ENCODE data around the gene GPR55. TPM values are rescaled to one million over a fixed set of nuclear protein-coding genes. Genes with fewer than 3 reads are reported as not detected.

GPR55 gene
- total RNA-seq, 1 experiment from 2014 or later, result not detected

DNA sequence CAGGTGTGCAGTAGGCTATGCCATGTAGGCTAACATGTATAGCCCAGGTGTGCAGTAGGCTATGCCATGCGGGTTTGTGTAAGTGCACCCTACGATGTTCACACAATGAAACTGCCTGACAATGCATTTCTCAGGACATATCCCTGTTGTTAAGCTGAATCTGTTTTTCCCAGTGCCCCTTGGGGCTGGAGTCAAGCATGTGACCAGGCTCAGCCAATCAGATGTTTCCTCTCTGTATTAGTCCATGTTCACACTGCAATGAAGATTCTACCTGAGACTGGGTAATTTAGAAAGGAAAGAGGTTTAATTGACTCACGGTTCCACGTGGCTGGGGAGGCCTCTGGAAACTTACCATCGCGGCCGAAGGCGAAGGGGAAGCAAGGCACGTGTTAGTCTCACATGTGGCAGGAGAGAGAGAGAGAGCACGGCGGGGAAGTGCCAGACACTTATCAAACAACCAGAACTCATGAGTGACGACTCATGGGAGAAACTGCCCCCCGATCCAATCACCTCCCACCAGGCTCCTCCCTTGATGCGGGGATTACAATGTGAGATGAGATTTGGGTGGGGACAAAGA, 36.1 kb downstream of the GPR55 start:
- Histone ChIP-seq H3K9ac (ENCODE audit: extremely low read depth, insufficient read length, low read length) (no peak overlapping the region), H3K79me1 (ENCODE audit: insufficient read depth, low read depth, low read length, poor library complexity, severe bottlenecking) (no peaks in the 10 kb centered on the region), H2AFZ (ENCODE audit: low read length) (no peak overlapping the region), H4K91ac (ENCODE audit: insufficient read length, low read depth, low read length) (no peak overlapping the region), H3K79me2 (ENCODE audit: insufficient read depth, low read length) (no peaks in the 10 kb centered on the region), H3K23me2 (ENCODE audit: insufficient read length, low read depth, low read length, poor library complexity, severe bottlenecking) (no peaks in the 10 kb centered on the region), H3K14ac (ENCODE audit: insufficient read depth, low read length) (no peak overlapping the region), H3K9me3 (ENCODE audit: control insufficient read depth, low read depth, low read length) (no peaks in the 10 kb centered on the region), H3K18ac (ENCODE audit: insufficient read length, low read depth, low read length) (no peak overlapping the region), H2BK12ac (ENCODE audit: insufficient read length, low read depth, low read length) (no peak overlapping the region), H2BK15ac (ENCODE audit: low read depth, low read length) (no peak overlapping the region), H3K23ac (ENCODE audit: insufficient read length, low read depth, low read length) (no peak overlapping the region), H3K27ac (ENCODE audit: insufficient read length, low read depth, low read length) (no peak overlapping the region), H2AK5ac (ENCODE audit: insufficient read length, low read length) (no peak overlapping the region), H4K8ac (replicated peaks; ENCODE audit: insufficient read length, low read depth, low read length) (no peak overlapping the region), H2BK120ac (ENCODE audit: low read depth, low read length, poor library complexity, severe bottlenecking) (no peak overlapping the region), H3K4ac (ENCODE audit: low read depth, low read length) (no peak overlapping the region), H3T11ph (ENCODE audit: low read length) (no peak overlapping the region), H2BK5ac (ENCODE audit: insufficient read length, low read length) (no peak overlapping the region), H3K4me2 (ENCODE audit: insufficient read depth, insufficient read length, low read length) (no peak overlapping the region), H4K20me1 (ENCODE audit: control insufficient read depth, insufficient read depth, insufficient read length) (no peaks in the 10 kb centered on the region), H3K56ac (ENCODE audit: insufficient read length, low read depth, low read length) (no peak overlapping the region), H3K4me1 (ENCODE audit: insufficient read depth, low read length) (no peaks in the 10 kb centered on the region; the same call in 1 of the 2 replicates), H4K5ac (ENCODE audit: insufficient read length, low read depth, low read length) (no peak overlapping the region), H3K27me3 (ENCODE audit: insufficient read depth, low read length) (no peaks in the 10 kb centered on the region), H2BK20ac (ENCODE audit: low read depth, low read length, poor library complexity, severe bottlenecking) (no peak overlapping the region)
- no peak overlapping the region for H3K27ac Mint-ChIP-seq
- no peaks in the 10 kb centered on the region; a peak in 1 of 7 replicates for H3K36me3 Mint-ChIP-seq (ENCODE audit: insufficient read depth in 1 of 3, low read depth in 3 of 3)
- H3K4me1 Mint-ChIP-seq, result peaks cover 33 to 37% of the 10 kb centered on the region in 2 experiments
- no peak overlapping the region for H3K4me3 Mint-ChIP-seq
- DNase-seq, result no peak
- no CpG with 5 or more reads among the region's 14 CpGs for WGBS (ENCODE audit: extremely low coverage, insufficient read length, low lambda C conversion rate)
- TF ChIP-seq, protein P1, sequence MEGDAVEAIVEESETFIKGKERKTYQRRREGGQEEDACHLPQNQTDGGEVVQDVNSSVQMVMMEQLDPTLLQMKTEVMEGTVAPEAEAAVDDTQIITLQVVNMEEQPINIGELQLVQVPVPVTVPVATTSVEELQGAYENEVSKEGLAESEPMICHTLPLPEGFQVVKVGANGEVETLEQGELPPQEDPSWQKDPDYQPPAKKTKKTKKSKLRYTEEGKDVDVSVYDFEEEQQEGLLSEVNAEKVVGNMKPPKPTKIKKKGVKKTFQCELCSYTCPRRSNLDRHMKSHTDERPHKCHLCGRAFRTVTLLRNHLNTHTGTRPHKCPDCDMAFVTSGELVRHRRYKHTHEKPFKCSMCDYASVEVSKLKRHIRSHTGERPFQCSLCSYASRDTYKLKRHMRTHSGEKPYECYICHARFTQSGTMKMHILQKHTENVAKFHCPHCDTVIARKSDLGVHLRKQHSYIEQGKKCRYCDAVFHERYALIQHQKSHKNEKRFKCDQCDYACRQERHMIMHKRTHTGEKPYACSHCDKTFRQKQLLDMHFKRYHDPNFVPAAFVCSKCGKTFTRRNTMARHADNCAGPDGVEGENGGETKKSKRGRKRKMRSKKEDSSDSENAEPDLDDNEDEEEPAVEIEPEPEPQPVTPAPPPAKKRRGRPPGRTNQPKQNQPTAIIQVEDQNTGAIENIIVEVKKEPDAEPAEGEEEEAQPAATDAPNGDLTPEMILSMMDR (conservative IDR thresholded peaks at IDR 0.05), result no peak
- H3K27me3 Mint-ChIP-seq (ENCODE audit: low read depth), result peaks cover 5% of the 10 kb centered on the region
- H3K9me3 Mint-ChIP-seq, result no peaks in the 10 kb centered on the region
